ENCODE results near the gene SECTM1.

SECTM1 gene

GRCh38 chr17:82371333-82372248, 38.0 kb upstream of the SECTM1 start, which contains the start of gene UTS2R:
Gene UTS2R, plus strand, starts transcription at chr17:82371765. Its CDS starts 2,560 bp downstream, at chr17:82374325.
- no peak for DNase-seq (ENCODE audit: extremely low read depth, low read depth)
- TF ChIP-seq, protein P1, sequence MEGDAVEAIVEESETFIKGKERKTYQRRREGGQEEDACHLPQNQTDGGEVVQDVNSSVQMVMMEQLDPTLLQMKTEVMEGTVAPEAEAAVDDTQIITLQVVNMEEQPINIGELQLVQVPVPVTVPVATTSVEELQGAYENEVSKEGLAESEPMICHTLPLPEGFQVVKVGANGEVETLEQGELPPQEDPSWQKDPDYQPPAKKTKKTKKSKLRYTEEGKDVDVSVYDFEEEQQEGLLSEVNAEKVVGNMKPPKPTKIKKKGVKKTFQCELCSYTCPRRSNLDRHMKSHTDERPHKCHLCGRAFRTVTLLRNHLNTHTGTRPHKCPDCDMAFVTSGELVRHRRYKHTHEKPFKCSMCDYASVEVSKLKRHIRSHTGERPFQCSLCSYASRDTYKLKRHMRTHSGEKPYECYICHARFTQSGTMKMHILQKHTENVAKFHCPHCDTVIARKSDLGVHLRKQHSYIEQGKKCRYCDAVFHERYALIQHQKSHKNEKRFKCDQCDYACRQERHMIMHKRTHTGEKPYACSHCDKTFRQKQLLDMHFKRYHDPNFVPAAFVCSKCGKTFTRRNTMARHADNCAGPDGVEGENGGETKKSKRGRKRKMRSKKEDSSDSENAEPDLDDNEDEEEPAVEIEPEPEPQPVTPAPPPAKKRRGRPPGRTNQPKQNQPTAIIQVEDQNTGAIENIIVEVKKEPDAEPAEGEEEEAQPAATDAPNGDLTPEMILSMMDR (IDR thresholded peaks at IDR 0.05; ENCODE audit: low read depth, low read length) = no peak

DNA sequence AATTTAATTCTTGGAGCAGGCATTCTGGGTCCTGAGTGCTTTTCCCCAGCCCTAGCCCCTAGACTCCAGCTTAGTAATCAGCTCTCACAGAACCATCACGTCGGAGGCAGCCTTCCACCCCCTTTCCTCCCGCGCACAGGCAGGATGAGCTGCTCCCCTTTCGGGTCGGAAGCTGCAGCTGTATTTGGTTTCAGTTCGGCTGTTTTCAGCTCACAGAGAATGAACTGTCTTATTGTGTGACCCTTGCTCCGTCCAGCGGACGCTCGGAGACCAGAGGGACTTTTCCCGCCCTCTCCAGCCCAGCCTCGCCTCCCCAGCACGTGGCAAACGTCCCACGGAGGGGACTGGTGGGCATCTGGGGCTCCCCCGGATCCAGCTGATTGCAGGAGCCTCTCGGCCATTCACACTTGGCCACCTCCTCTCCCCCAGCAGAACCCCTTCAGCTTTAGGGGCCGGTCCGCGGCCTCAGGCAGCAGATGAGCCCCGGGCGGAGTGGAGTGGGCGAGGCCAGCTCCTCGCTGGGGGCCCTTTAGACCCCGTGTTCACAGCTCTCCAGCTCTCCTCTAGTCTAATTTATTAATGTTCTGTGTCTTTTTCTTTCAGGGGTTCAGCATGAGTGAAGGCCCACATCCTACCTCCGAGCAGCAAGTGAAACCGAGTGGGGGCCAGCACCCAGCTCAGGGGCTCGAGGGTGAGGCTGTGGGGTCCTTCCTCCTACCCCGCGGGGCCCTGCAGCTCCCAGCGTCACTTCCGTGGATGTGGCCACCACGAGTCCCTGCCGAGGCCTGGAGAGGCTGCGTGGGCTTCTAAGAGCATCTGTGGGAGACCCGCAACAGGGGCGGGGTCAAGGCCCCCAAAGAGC, 37.1 kb upstream of the SECTM1 start:
- TF ChIP-seq, protein P1 (IDR thresholded peaks at IDR 0.05; ENCODE audit: low read depth, low read length) = no peak
- DNase-seq (ENCODE audit: extremely low read depth, low read depth) = no peak

GRCh38 chr17:82369211-82369610, 35.6 kb upstream of the SECTM1 start:
- TF ChIP-seq, protein P1 (IDR thresholded peaks at IDR 0.05; ENCODE audit: low read depth, low read length) = no peak
- no peak for DNase-seq (ENCODE audit: extremely low read depth, low read depth)

GRCh38 chr17:82367724-82368524, 34.4 kb upstream of the SECTM1 start:
- TF ChIP-seq, protein P1 (IDR thresholded peaks at IDR 0.05; ENCODE audit: low read depth, low read length) = no peak
- DNase-seq (ENCODE audit: extremely low read depth, low read depth) = no peak

- TF ChIP-seq, protein P1 (IDR thresholded peaks at IDR 0.05; ENCODE audit: low read depth, low read length) = no peak
- no peak for DNase-seq (ENCODE audit: extremely low read depth, low read depth)
These were observed 33.2 kb upstream of the SECTM1 start for GRCh38 chr17:82366749-82367148.

DNA sequence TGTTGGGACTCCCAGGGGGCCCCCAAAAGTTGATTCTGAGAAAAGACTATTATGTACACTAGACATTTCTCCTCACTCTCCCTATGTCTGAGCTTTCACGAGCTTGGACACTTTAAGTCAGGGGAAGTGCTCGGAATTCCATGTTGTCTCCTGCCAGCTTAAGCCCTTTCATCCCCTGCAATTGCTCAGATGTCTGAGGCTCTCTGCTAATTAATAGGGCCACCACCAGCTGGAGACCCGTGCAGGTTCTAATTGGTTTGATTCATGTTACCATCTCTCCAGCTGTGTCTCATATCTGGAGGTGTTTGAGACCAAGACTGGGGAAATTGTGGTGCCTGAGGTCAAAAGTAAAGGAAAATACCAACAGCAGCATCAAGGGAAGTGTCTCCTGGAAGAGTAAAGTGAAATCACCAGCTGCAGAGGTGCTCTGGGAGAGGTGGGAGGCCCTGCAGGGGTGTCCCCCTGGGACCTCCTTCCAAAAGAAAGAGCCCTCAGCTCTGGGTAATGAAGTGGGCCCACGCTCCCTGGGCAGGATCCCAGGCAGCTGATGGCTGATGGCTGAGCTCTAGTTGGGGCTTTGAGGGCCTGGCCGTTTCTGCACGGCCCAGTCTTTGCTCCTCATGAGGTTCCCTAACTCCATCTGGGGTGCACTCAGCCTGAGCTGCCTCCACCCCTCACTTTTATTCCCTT, 32.2 kb upstream of the SECTM1 start:
- no peak for DNase-seq (ENCODE audit: extremely low read depth, low read depth)
- TF ChIP-seq, protein P1 (IDR thresholded peaks at IDR 0.05; ENCODE audit: low read depth, low read length) = no peak
